Gastroesophageal sphincter (tissue), 3 donors: ENCODE measurements around the gene LTO1.

Source experiments
- CTCF ChIP-seq, 4 experiments: fragments of 200-600 bp in 2 of 4; fragments of 450-650 bp in 2 of 4; sonication (generic) in 1 of 4; IDR thresholded peaks; one replicate each; pipeline ENCODE4 v1.5.1; 2017 to 2019; ENCODE audit warnings: antibody characterized with exemption in 4 of 4, mild to moderate bottlenecking in 2 of 4, moderate library complexity in 2 of 4
- EP300 ChIP-seq: sonication (generic); formaldehyde crosslinking; IDR thresholded peaks from one replicate; pipeline ENCODE4 v1.6.1; 2017; ENCODE audit warnings: antibody characterized with exemption, mild to moderate bottlenecking
- POLR2A ChIP-seq, 2 donors: fragments of 450-650 bp; IDR thresholded peaks; one replicate each; pipeline ENCODE4 v1.6.1; 2017; ENCODE audit warnings: antibody characterized with exemption in 2 of 2, mild to moderate bottlenecking in 2 of 2, moderate library complexity in 1 of 2
- POLR2AphosphoS5 ChIP-seq: sonication (generic); formaldehyde crosslinking; IDR thresholded peaks from one replicate; pipeline ENCODE4 v1.6.1; 2017; ENCODE audit warnings: antibody characterized with exemption

GRCh38 chr11:69656536-69657455 lies 18.4 kb downstream of the LTO1 start:
- TF ChIP-seq CTCF (IDR thresholded peaks at IDR 0.05), result no peak
- TF ChIP-seq POLR2A (IDR thresholded peaks at IDR 0.05), result no peak
- no peak for TF ChIP-seq EP300
- TF ChIP-seq POLR2AphosphoS5, result no peak
